Myocyte (in vitro differentiated cells): ENCODE data around the gene OR2A42. TPM values are rescaled to one million over a fixed set of nuclear protein-coding genes. Genes with fewer than 3 reads are reported as not detected.
"Not testable (repeated sequence)": the region's sequence is repeated elsewhere in the genome, so short reads cannot be mapped to it uniquely, and the experiment has no call there.

Experiments used
- DNase-seq: peaks from one replicate; pipeline ENCODE4 v3.0.0-alpha.2; 2012; ENCODE audit warnings: low read depth
- total RNA-seq: library from RNA; depleted of rRNA; stranded (reverse); fragments of >200 nt; gene quantifications from 2 replicates; pipeline ENCODE4 v1.2.3, GENCODE V29; 2014

The OR2A42 gene
- total RNA-seq, 1 donor from 2014 or later, result not detected

GRCh38 chr7:144223675-144224074 lies 15.7 kb downstream of the OR2A42 start:
- not testable (repeated sequence) for DNase-seq

- DNase-seq, result not testable (repeated sequence)
Observed at GRCh38 chr7:144220531-144220930, 18.9 kb downstream of the OR2A42 start.

- not testable (repeated sequence) for DNase-seq
Observed at GRCh38 chr7:144219149-144219548, 20.3 kb downstream of the OR2A42 start.

DNA sequence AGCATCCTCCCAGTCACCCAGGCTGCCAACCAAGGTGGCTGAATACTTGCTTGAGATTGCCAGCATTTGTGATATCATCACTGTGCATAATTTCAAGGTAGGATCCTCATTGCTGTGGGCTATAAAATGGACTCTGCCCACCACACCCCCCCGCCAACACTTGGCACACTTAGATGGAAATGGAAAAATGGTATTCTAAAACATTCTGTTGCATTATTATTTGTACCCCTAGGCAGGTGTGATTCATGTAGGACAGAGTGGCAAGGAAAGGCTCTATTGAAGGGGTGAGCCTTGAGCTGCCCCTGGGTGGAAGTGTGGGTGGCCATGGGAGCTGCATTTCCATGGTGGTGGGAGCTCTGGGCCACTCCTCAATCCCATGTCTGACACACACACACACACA lies 20.8 kb downstream of the OR2A42 start:
- DNase-seq, result not testable (repeated sequence)

GRCh38 chr7:144217200-144217599 lies 22.2 kb downstream of the OR2A42 start:
- not testable (repeated sequence) for DNase-seq

DNA sequence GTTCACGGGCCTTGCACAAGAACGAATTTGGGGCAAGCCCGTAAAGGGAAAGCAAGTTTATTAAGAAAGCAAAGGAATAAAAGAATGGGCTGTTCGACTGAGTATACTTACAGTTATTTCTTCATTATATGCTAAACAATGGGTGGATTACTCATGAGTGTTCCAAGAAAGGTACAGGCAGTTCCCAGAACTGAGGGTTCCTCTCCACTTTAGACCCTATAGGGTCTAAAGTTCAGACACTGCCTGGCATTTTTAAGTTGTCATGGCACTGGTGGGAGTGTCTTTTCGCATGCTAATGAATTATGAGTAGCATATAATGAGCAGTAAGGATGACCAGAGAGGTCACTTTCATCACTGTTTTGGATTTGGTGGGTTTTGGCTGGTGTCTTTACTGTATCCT lies 34.1 kb downstream of the OR2A42 start:
- not testable (repeated sequence) for DNase-seq

GRCh38 chr7:144203086-144203485 lies 36.3 kb downstream of the OR2A42 start:
- not testable (repeated sequence) for DNase-seq

DNA sequence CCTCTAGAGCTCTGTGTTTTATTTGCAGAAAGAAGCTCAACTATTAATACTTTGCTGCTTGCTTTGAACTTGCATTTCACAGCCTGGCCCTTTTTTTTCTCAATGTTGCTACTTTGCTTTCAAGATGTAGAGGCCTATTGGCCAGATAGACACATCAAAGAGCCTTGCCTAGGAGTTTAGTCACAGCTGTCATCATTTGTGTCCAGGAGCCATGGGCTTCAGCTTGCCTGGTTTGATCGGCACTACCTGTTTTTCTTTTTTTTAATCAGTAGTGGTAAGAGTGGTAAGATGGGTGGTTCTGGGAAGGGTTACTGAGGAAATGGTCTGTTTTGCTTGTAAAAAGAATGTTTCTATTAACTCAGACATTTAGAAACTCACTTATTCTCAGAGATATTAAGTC lies 37.4 kb downstream of the OR2A42 start:
- not testable (repeated sequence) for DNase-seq

- DNase-seq, result not testable (repeated sequence)
Observed at GRCh38 chr7:144198934-144199333, 40.5 kb downstream of the OR2A42 start.

DNA sequence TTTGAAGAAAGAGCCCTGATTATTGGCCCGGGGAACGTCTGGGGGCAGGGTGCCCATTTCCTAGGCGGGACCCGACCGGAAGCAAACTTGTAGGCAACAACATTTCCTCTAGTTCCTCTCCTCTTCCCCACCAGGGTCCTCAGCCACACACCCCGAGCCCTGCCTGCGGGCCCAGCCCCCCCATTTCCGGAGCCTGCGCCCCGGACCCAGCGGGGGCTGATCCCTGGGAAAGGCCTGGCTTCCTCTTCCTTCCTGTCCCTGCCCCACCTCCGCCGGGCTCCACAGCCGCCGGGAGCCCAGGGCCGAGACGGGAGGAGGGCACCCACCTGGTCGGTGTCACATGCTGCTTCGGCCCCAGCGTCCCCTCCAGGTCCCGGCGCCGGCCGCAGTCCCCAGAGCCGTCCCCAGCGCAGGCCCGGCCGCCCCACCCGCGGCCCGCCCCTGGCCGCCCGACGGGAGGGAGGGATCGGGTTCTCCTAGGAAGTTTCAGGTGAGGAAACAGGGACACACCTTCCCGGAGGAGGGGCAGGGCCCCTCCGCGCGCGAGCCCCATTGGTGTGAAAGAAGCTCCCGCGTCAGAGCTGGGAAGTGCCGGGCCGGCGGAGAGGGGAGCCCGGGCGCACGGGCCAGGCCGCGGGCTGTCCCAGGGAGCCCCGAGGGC lies 44.1 kb downstream of the OR2A42 start, which contains the start of gene ARHGEF35:
Gene ARHGEF35 (minus strand): TSS at position 622 of the 661 bp plus-strand sequence. CDS start 7,450 bp downstream, outside the sequence.
- DNase-seq, result not testable (repeated sequence)

- not testable (repeated sequence) for DNase-seq
Observed at GRCh38 chr7:144194453-144194852, 45.0 kb downstream of the OR2A42 start.

GRCh38 chr7:144193782-144194181 lies 45.6 kb downstream of the OR2A42 start:
- not testable (repeated sequence) for DNase-seq

GRCh38 chr7:144188578-144189171 lies 50.7 kb downstream of the OR2A42 start:
- not testable (repeated sequence) for DNase-seq

- not testable (repeated sequence) for DNase-seq
Observed at GRCh38 chr7:144187848-144188247, 51.6 kb downstream of the OR2A42 start.

- DNase-seq, result not testable (repeated sequence)
Observed at GRCh38 chr7:144183166-144183565, 56.2 kb downstream of the OR2A42 start, which contains the start of gene CTAGE4. Gene CTAGE4 (plus strand): TSS chr7:144183466. CDS start chr7:144183504, 38 bp downstream.

DNA sequence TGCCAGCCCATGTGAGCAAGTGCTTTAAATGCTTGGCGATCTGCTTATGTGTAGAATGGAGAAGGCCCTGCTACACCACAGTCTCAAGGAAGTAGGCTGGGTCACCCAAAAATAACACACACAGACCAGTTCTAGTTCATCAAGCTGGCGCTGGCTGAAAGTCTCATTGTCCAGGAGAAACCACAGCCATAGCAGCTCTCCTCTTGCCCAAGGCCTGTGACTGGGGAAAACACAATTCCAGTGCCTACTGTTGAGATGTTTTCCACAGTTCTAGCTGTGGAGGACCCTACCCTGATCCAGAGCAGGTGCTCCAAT lies 60.3 kb downstream of the OR2A42 start:
- DNase-seq, result not testable (repeated sequence)

- DNase-seq, result peak; percentile 12
Observed at GRCh38 chr7:144178380-144179164, 60.8 kb downstream of the OR2A42 start.

Other genes with a start within 250 kb of the OR2A42 start
- gene OR6B1, start 239.3 kb downstream of the OR2A42 start, total RNA-seq, result 0.03 TPM in 1 of 2 replicates, not detected in the other
- not detected in 2 replicates for gene OR2A5, start 190.7 kb downstream of the OR2A42 start, total RNA-seq
- not detected in 2 replicates for gene OR2A25, start 169.8 kb downstream of the OR2A42 start, total RNA-seq
- not detected in 2 replicates for gene OR2A12, start 153.3 kb downstream of the OR2A42 start, total RNA-seq
- not detected in 2 replicates for gene OR2A2, start 130.0 kb downstream of the OR2A42 start, total RNA-seq
- not detected in 2 replicates for gene OR2A14, start 116.4 kb downstream of the OR2A42 start, total RNA-seq
- gene CTAGE4, start 56.1 kb downstream of the OR2A42 start, total RNA-seq, result not detected in 2 replicates
- gene ARHGEF35, start 43.8 kb downstream of the OR2A42 start, total RNA-seq, result 0.21 TPM in 2 replicates
- not detected in 2 replicates for gene OR2A7, start 25.2 kb upstream of the OR2A42 start, total RNA-seq
- gene CTAGE8, start 29.7 kb upstream of the OR2A42 start, total RNA-seq, result not detected in 2 replicates
- not detected in 2 replicates for gene OR2A1, start 72.8 kb upstream of the OR2A42 start, total RNA-seq
- 0.70 and 0.78 TPM in 2 replicates for gene ARHGEF5, start 115.8 kb upstream of the OR2A42 start, total RNA-seq
- gene NOBOX, start 164.1 kb upstream of the OR2A42 start, total RNA-seq, result not detected in 2 replicates